ENCODE measurements around the gene SLC27A1.

- TF ChIP-seq, protein P1, sequence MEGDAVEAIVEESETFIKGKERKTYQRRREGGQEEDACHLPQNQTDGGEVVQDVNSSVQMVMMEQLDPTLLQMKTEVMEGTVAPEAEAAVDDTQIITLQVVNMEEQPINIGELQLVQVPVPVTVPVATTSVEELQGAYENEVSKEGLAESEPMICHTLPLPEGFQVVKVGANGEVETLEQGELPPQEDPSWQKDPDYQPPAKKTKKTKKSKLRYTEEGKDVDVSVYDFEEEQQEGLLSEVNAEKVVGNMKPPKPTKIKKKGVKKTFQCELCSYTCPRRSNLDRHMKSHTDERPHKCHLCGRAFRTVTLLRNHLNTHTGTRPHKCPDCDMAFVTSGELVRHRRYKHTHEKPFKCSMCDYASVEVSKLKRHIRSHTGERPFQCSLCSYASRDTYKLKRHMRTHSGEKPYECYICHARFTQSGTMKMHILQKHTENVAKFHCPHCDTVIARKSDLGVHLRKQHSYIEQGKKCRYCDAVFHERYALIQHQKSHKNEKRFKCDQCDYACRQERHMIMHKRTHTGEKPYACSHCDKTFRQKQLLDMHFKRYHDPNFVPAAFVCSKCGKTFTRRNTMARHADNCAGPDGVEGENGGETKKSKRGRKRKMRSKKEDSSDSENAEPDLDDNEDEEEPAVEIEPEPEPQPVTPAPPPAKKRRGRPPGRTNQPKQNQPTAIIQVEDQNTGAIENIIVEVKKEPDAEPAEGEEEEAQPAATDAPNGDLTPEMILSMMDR (IDR thresholded peaks at IDR 0.05) = no peak
- TF ChIP-seq POLR2A (IDR thresholded peaks at IDR 0.05) = no peak
Measured at GRCh38 chr19:17549085-17549740, 78.9 kb downstream of the SLC27A1 start.
